Neural progenitor cell (in vitro differentiated cells): Measurements from ENCODE around the gene SRRD. TPM values are rescaled to one million over a fixed set of nuclear protein-coding genes. Genes with fewer than 3 reads are reported as not detected.

Experiments used
- DNase-seq: peaks from one replicate; pipeline ENCODE4 v3.0.0-alpha.2; 2016; ENCODE audit warnings: low spot score
- H2AFZ ChIP-seq: fragments of 200-600 bp; sonication (generic); replicated peaks from 2 replicates; pipeline ENCODE4 v1.6.1; 2016; ENCODE audit warnings: antibody characterized with exemption
- H3F3A ChIP-seq: fragments of 200-600 bp; sonication (generic); 2 replicates; pipeline ENCODE4 v1.6.1; 2016; ENCODE audit warnings: antibody characterized with exemption, low read depth
- H3K27ac ChIP-seq: fragments of 200-600 bp; sonication (generic); 2 replicates; pipeline ENCODE4 v1.5.1; 2016; ENCODE audit warnings: mild to moderate bottlenecking
- H3K27me3 ChIP-seq: fragments of 200-600 bp; sonication (generic); 2 replicates; pipeline ENCODE4 v1.6.1; 2016; ENCODE audit warnings: mild to moderate bottlenecking, moderate library complexity
- H3K36me3 ChIP-seq: fragments of 200-600 bp; sonication (generic); 2 replicates; pipeline ENCODE4 v1.5.1; 2016
- H3K4me1 ChIP-seq: fragments of 200-600 bp; sonication (generic); 2 replicates; pipeline ENCODE4 v1.6.1; 2016; ENCODE audit warnings: mixed run types
- H3K4me2 ChIP-seq: fragments of 200-600 bp; sonication (generic); 2 replicates; pipeline ENCODE4 v1.6.1; 2016
- H3K4me3 ChIP-seq: fragments of 200-600 bp; sonication (generic); 2 replicates; pipeline ENCODE4 v1.5.1; 2016
- H3K79me2 ChIP-seq: fragments of 200-600 bp; sonication (generic); 2 replicates; pipeline ENCODE4 v1.6.1; 2016; ENCODE audit warnings: low read depth
- H3K9ac ChIP-seq: fragments of 200-600 bp; sonication (generic); 2 replicates; pipeline ENCODE4 v1.6.1; 2016
- H3K9me3 ChIP-seq: fragments of 200-600 bp; sonication (generic); 2 replicates; pipeline ENCODE4 v1.5.1; 2016; ENCODE audit warnings: low read depth
- H4K20me1 ChIP-seq: fragments of 200-600 bp; sonication (generic); 2 replicates; pipeline ENCODE4 v1.6.1; 2016; ENCODE audit warnings: low read depth
- H3K27ac Mint-ChIP-seq: 3 replicates; pipeline ENCODE4 v1.8.0; 2021; ENCODE audit warnings: mixed read lengths
- H3K27me3 Mint-ChIP-seq: 2 replicates; pipeline ENCODE4 v1.8.0; 2022; ENCODE audit warnings: low read depth, mild to moderate bottlenecking, inconsistent platforms, moderate library complexity, mixed read lengths; ENCODE audit not compliant: insufficient read depth
- H3K36me3 Mint-ChIP-seq: 3 replicates; pipeline ENCODE4 v1.8.0; 2021; ENCODE audit warnings: mixed read lengths
- H3K4me1 Mint-ChIP-seq: 3 replicates; pipeline ENCODE4 v1.8.0; 2021; ENCODE audit warnings: mixed read lengths
- H3K4me3 Mint-ChIP-seq: 3 replicates; pipeline ENCODE4 v1.8.0; 2021; ENCODE audit warnings: mild to moderate bottlenecking, moderate library complexity, mixed read lengths
- H3K9me3 Mint-ChIP-seq: 3 replicates; pipeline ENCODE4 v1.8.0; 2020; ENCODE audit warnings: mixed read lengths
- EZH2 ChIP-seq: fragments of 200-600 bp; sonication (generic); IDR thresholded peaks from 2 replicates; pipeline ENCODE4 v1.6.1; 2017; ENCODE audit warnings: antibody characterized with exemption, mild to moderate bottlenecking, moderate library complexity
- EZH2phosphoT487 ChIP-seq: fragments of 200-600 bp; sonication (generic); IDR thresholded peaks from 2 replicates; pipeline ENCODE4 v1.6.1; 2017; ENCODE audit warnings: antibody characterized with exemption
- total RNA-seq: library from RNA; depleted of rRNA; stranded (reverse); fragments of >200 nt; gene quantifications from 2 replicates; pipeline ENCODE4 v1.2.3, GENCODE V29; 2015; ENCODE audit warnings: low replicate concordance
- TF ChIP-seq, protein P1 (sequence below): fragments of 200-600 bp; sonication (generic); IDR thresholded peaks from 2 replicates; pipeline ENCODE4 v1.5.1; 2017; ENCODE audit warnings: antibody characterized with exemption, mild to moderate bottlenecking

The SRRD gene
- total RNA-seq, 1 donor from 2014 or later, result 36.0 TPM

DNA sequence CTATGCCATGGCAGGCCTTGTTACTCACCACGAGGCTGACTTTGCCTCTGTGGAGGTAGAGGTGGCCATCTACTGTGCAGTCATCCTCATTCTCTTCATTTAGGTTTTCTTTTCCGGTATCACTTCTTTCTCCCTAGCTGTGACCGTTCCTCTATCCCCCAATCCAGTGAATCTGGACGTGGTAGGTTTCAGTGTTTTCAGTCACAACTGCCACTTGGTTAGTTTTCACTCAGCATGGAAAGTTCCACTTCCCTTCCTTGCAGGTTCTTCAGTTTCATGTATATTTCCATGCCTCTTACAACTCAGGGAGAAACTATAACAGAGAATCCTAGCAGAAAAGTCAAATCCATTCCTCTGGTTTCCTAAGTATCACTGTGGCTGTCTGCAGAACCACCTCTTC, 2.0 kb upstream of the SRRD start:
- Histone ChIP-seq H3K4me1 (peaks cover 25% of the 10 kb centered on the region), H2AFZ (no peak overlapping the region), H3K9ac (no peak overlapping the region), H3K36me3 (no peaks in the 10 kb centered on the region), H3K4me2 (peak overlapping the region; percentile 95), H3K27me3 (no peaks in the 10 kb centered on the region), H3K27ac (no peak overlapping the region), H4K20me1 (peaks cover 4% of the 10 kb centered on the region), H3F3A (peaks cover 23% of the 10 kb centered on the region), H3K4me3 (no peak overlapping the region), H3K79me2 (peaks cover 76% of the 10 kb centered on the region), H3K9me3 (no peaks in the 10 kb centered on the region)
- H3K9me3 Mint-ChIP-seq, result no peaks in the 10 kb centered on the region
- peaks cover 9% of the 10 kb centered on the region for H3K36me3 Mint-ChIP-seq
- no peak overlapping the region for H3K27ac Mint-ChIP-seq
- H3K4me1 Mint-ChIP-seq, result peaks cover 60% of the 10 kb centered on the region
- no peak for DNase-seq
- peaks cover 3% of the 10 kb centered on the region for H3K27me3 Mint-ChIP-seq
- TF ChIP-seq EZH2phosphoT487 (no peak), EZH2 (no peak)
- TF ChIP-seq, protein P1, sequence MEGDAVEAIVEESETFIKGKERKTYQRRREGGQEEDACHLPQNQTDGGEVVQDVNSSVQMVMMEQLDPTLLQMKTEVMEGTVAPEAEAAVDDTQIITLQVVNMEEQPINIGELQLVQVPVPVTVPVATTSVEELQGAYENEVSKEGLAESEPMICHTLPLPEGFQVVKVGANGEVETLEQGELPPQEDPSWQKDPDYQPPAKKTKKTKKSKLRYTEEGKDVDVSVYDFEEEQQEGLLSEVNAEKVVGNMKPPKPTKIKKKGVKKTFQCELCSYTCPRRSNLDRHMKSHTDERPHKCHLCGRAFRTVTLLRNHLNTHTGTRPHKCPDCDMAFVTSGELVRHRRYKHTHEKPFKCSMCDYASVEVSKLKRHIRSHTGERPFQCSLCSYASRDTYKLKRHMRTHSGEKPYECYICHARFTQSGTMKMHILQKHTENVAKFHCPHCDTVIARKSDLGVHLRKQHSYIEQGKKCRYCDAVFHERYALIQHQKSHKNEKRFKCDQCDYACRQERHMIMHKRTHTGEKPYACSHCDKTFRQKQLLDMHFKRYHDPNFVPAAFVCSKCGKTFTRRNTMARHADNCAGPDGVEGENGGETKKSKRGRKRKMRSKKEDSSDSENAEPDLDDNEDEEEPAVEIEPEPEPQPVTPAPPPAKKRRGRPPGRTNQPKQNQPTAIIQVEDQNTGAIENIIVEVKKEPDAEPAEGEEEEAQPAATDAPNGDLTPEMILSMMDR, result no peak
- peak overlapping the region; percentile 98 for H3K4me3 Mint-ChIP-seq

DNA sequence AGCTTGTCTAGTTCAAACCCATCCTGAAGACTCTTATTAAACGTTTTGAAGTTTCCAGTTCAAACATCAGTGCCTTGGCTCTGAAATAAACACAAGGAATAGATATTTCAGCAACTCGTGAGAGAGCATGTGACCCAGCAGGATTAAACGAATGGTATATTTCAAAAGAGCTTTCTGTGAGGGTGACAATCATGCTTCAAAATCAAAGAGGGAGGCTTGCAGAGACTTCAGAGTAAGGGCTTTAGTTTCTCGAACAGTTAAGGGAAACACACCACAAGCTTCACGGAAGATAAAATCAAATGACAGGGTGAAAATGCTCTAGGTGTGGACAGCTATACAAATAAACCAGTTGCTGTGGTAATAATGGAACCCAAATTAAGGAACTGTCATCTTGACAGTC, 1.5 kb upstream of the SRRD start:
- Mint-ChIP-seq H3K4me1 (peaks cover 55% of the 10 kb centered on the region), H3K4me3 (peak overlapping the region; percentile 98), H3K27ac (no peak overlapping the region), H3K9me3 (no peaks in the 10 kb centered on the region), H3K27me3 (peaks cover 3% of the 10 kb centered on the region), H3K36me3 (peaks cover 7% of the 10 kb centered on the region)
- no peak overlapping the region for H3K9ac ChIP-seq
- no peak overlapping the region for H3K27ac ChIP-seq
- no peaks in the 10 kb centered on the region for H3K36me3 ChIP-seq
- H4K20me1 ChIP-seq, result peaks cover 4% of the 10 kb centered on the region
- peaks cover 23% of the 10 kb centered on the region for H3F3A ChIP-seq
- H3K4me3 ChIP-seq, result no peak overlapping the region
- peaks cover 79% of the 10 kb centered on the region for H3K79me2 ChIP-seq
- TF ChIP-seq, protein P1, result no peak
- no peak for TF ChIP-seq EZH2
- H3K9me3 ChIP-seq, result no peaks in the 10 kb centered on the region
- DNase-seq, result no peak
- H2AFZ ChIP-seq, result no peak overlapping the region
- peak overlapping the region; percentile 95 for H3K4me2 ChIP-seq
- no peaks in the 10 kb centered on the region for H3K27me3 ChIP-seq
- H3K4me1 ChIP-seq, result peaks cover 25% of the 10 kb centered on the region

DNA sequence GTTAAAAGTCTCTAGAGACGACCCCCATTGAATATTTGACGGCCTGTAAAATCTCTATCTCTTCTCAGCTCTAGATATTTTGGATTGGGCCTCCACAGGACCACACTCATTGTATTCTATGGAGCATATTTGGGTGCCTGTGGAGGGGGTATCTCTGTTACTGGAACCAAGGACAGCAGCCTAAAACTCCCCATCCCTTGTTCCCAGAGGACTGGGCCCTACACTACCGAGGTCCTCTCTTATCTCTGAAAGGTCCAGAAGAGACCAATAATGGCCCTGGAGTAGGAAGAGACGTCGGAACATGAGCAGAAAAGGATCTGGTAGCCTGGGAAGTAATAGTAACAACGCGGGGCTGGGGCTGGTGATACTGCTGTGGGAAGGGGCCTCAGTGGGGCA, 636 bp upstream of the SRRD start:
- Histone ChIP-seq H3K4me1 (peaks cover 25% of the 10 kb centered on the region), H3K79me2 (peaks cover 77% of the 10 kb centered on the region), H3K27ac (peak overlapping the region; percentile 91), H2AFZ (peak overlapping the region; percentile 22), H4K20me1 (peaks cover 4% of the 10 kb centered on the region), H3K9me3 (no peaks in the 10 kb centered on the region), H3K27me3 (no peaks in the 10 kb centered on the region), H3K9ac (peak overlapping the region; percentile 91), H3K4me2 (peak overlapping the region; percentile 95), H3F3A (peaks cover 23% of the 10 kb centered on the region), H3K4me3 (peak overlapping the region; percentile 78), H3K36me3 (no peaks in the 10 kb centered on the region)
- peaks cover 47% of the 10 kb centered on the region for H3K4me1 Mint-ChIP-seq
- H3K9me3 Mint-ChIP-seq, result no peaks in the 10 kb centered on the region
- H3K27me3 Mint-ChIP-seq, result peaks cover 3% of the 10 kb centered on the region
- no peak for DNase-seq
- peak overlapping the region; percentile 97 for H3K27ac Mint-ChIP-seq
- TF ChIP-seq EZH2phosphoT487 (no peak), EZH2 (no peak)
- TF ChIP-seq, protein P1, result no peak
- H3K4me3 Mint-ChIP-seq, result peak overlapping the region; percentile 98
- H3K36me3 Mint-ChIP-seq, result peaks cover 2% of the 10 kb centered on the region
